Measurements from ENCODE around the gene ALLC.

- TF ChIP-seq CTCF (IDR thresholded peaks at IDR 0.05) (no peak), POLR2A (IDR thresholded peaks at IDR 0.05) (no peak), EP300 (IDR thresholded peaks at IDR 0.05) (no peak)
Observed at GRCh38 chr2:3738454-3738853, 80.5 kb downstream of the ALLC start.
